CD4-positive, alpha-beta memory T cell (primary cell): ENCODE measurements around the gene WAS. TPM values are rescaled to one million over a fixed set of nuclear protein-coding genes. Genes with fewer than 3 reads are reported as not detected.

ENCODE experiments used
- CTCF ChIA-PET: fragments of 350-600 bp; sonication (Branson Sonifier 250); formaldehyde crosslinking; loops from one replicate; lab custom pipeline; 2021; ENCODE audit warnings: inconsistent platforms; ENCODE audit not compliant: partially characterized antibody; lab: Charles Lee
- POLR2A ChIA-PET: fragments of 350-600 bp; sonication (Branson Sonifier 250); formaldehyde crosslinking; loops from one replicate; lab custom pipeline; 2021; ENCODE audit not compliant: partially characterized antibody; lab: Charles Lee
- DNase-seq, 5 donors: peaks; one replicate each; pipeline versions ENCODE4 v3.0.0 to v3.0.0-alpha.2; 2020 to 2022; ENCODE audit warnings: mixed read lengths in 1 of 5
- H3K27ac ChIP-seq: one replicate; pipeline ENCODE4 v1.7.0; 2013; ENCODE audit warnings: low read depth, low read length
- H3K27me3 ChIP-seq: 2 replicates; pipeline ENCODE4 v1.7.0; 2013; ENCODE audit warnings: mild to moderate bottlenecking, low read length, moderate library complexity; ENCODE audit not compliant: insufficient read depth
- H3K36me3 ChIP-seq: 2 replicates; pipeline ENCODE4 v1.7.0; 2013; ENCODE audit warnings: mild to moderate bottlenecking, low read length, moderate library complexity; ENCODE audit not compliant: insufficient read depth
- H3K4me1 ChIP-seq: 2 replicates; pipeline ENCODE4 v1.7.0; 2013; ENCODE audit warnings: mild to moderate bottlenecking, low read length, moderate library complexity; ENCODE audit not compliant: insufficient read depth
- H3K4me3 ChIP-seq, 2 donors: one replicate each; pipeline ENCODE4 v1.7.0; 2013; ENCODE audit warnings: low read length in 2 of 2, mild to moderate bottlenecking in 1 of 2
- H3K9me3 ChIP-seq, 2 donors: one replicate each; pipeline ENCODE4 v1.7.0; 2013; ENCODE audit warnings: low read length in 2 of 2, control low read depth in 1 of 2; ENCODE audit not compliant: control insufficient read depth in 1 of 2
- H3K27ac Mint-ChIP-seq, 7 donors: one replicate each; pipeline ENCODE4 v1.8.0; 2020 to 2021; ENCODE audit warnings: mixed read lengths in 7 of 7, mild to moderate bottlenecking in 6 of 7, inconsistent platforms in 3 of 7, moderate library complexity in 3 of 7
- H3K27me3 Mint-ChIP-seq, 2 donors: one replicate each; pipeline ENCODE4 v1.8.0; 2020 to 2021; ENCODE audit warnings: mixed read lengths in 2 of 2
- H3K36me3 Mint-ChIP-seq, 2 donors: one replicate each; pipeline ENCODE4 v1.8.0; 2020 to 2021; ENCODE audit warnings: mixed read lengths in 2 of 2, inconsistent platforms in 1 of 2, mild to moderate bottlenecking in 1 of 2
- H3K4me1 Mint-ChIP-seq, 4 donors: one replicate each; pipeline ENCODE4 v1.8.0; 2020 to 2021; ENCODE audit warnings: mixed read lengths in 4 of 4, mild to moderate bottlenecking in 1 of 4
- H3K4me3 Mint-ChIP-seq, 8 donors: one replicate each; pipeline ENCODE4 v1.8.0; 2020 to 2021; ENCODE audit warnings: mixed read lengths in 8 of 8, mild to moderate bottlenecking in 7 of 8, moderate library complexity in 6 of 8, inconsistent platforms in 3 of 8
- H3K9me3 Mint-ChIP-seq, 8 donors: one replicate each; pipeline ENCODE4 v1.8.0; 2020 to 2021; ENCODE audit warnings: mixed read lengths in 8 of 8, mild to moderate bottlenecking in 5 of 8, inconsistent platforms in 3 of 8, moderate library complexity in 1 of 8
- intact Hi-C: fragments of 100-400 bp; cut with micrococcal nuclease; formaldehyde crosslinking; loops from one replicate; pipeline ENCODE4 v1.15.1; 2023
- polyA plus RNA-seq, 2 donors: library from polyadenylated mRNA; unstranded; fragments of 300-500 nt; fragmentation: Illumina TruSeq; gene quantifications; one replicate each; pipeline ENCODE4 v1.2.3, GENCODE V29; 2021
- total RNA-seq, 2 experiments: library from RNA; stranded (reverse); gene quantifications; one replicate each; pipeline ENCODE4 v1.2.3, GENCODE V29; 2021

Gene WAS
- total and polyA plus RNA-seq, 4 experiments from 2014 or later, result 13.4 to 110 (median 71.0) TPM

GRCh38 chrX:48709522-48710112 is 26.0 kb downstream of the WAS start:
- peaks cover 53% of the 10 kb centered on the region for H3K4me1 ChIP-seq
- Mint-ChIP-seq H3K27me3 (no peaks in the 10 kb centered on the region), H3K9me3 (no peaks in the 10 kb centered on the region), H3K36me3 (peaks cover 3 to 9% of the 10 kb centered on the region in 2 donors), H3K4me1 (peaks cover 42 to 45% (median 44%) of the 10 kb centered on the region in 4 donors), H3K27ac (peak overlapping the region in 1 of 7 donors; percentile 19), H3K4me3 (peak overlapping the region in 1 of 8 donors; percentile 9)
- no peaks in the 10 kb centered on the region for H3K27me3 ChIP-seq
- ChIA-PET CTCF (no interaction called here), POLR2A (interaction anchor here (1.0 to 8.7 kb wide), 2 partner anchors 26 to 27 kb away, joined by 4 to 82 read pairs; partner anchors contain the start of gene WAS)
- H3K27ac ChIP-seq, result no peak overlapping the region
- H3K4me3 ChIP-seq, result no peak overlapping the region
- intact Hi-C loops, result no loop called here
- DNase-seq, result no peak
- no peaks in the 10 kb centered on the region for H3K9me3 ChIP-seq
- H3K36me3 ChIP-seq, result no peaks in the 10 kb centered on the region

GRCh38 chrX:48711162-48711928 is 27.7 kb downstream of the WAS start:
- ChIA-PET POLR2A (interaction anchor here (0.7 to 8.7 kb wide), 12 partner anchors 8 to 247 kb away, joined by 3 to 82 read pairs (median 4); partner anchors contain the start of genes PQBP1, RBM3, SLC35A2 and SUV39H1), CTCF (interaction anchor here (1.0 kb wide), 2 partner anchors 26 to 181 kb away, joined by 3 read pairs; no protein-coding TSS in a partner anchor)
- H3K27me3 Mint-ChIP-seq, result no peaks in the 10 kb centered on the region
- H3K4me1 Mint-ChIP-seq, result peaks cover 58 to 63% (median 62%) of the 10 kb centered on the region in 4 donors
- H3K4me3 ChIP-seq, result peak overlapping the region in 1 of 2 donors; percentile 9
- H3K36me3 ChIP-seq, result no peaks in the 10 kb centered on the region
- intact Hi-C loops, result no loop called here
- peak overlapping the region; percentile 83 to 97 (median 94) for H3K27ac Mint-ChIP-seq
- no peak for DNase-seq
- peaks cover 70% of the 10 kb centered on the region for H3K4me1 ChIP-seq
- peaks cover 3 to 4% of the 10 kb centered on the region in 2 donors for H3K36me3 Mint-ChIP-seq
- H3K27ac ChIP-seq, result peak overlapping the region; percentile 59
- H3K27me3 ChIP-seq, result no peaks in the 10 kb centered on the region
- H3K4me3 Mint-ChIP-seq, result peak overlapping the region in 7 of 8 donors; percentile 1 to 75 (median 70)
- H3K9me3 ChIP-seq, result no peaks in the 10 kb centered on the region
- H3K9me3 Mint-ChIP-seq, result no peaks in the 10 kb centered on the region

- peak overlapping the region; percentile 83 to 97 (median 94) for H3K27ac Mint-ChIP-seq
- peak overlapping the region; percentile 9 to 17 for H3K4me3 ChIP-seq
- POLR2A ChIA-PET, result interaction anchor here (0.7 to 8.7 kb wide), 8 partner anchors 7 to 209 kb away, joined by 3 to 82 read pairs (median 5); partner anchors contain the start of genes PQBP1, RBM3, SLC35A2 and SUV39H1
- H3K4me1 Mint-ChIP-seq, result peaks cover 63 to 69% (median 66%) of the 10 kb centered on the region in 4 donors
- H3K36me3 ChIP-seq, result no peaks in the 10 kb centered on the region
- CTCF ChIA-PET, result interaction anchor here (1.0 kb wide), 2 partner anchors 25 to 180 kb away, joined by 3 read pairs; no protein-coding TSS in a partner anchor
- H3K9me3 Mint-ChIP-seq, result no peaks in the 10 kb centered on the region
- no peaks in the 10 kb centered on the region for H3K27me3 Mint-ChIP-seq
- peak overlapping the region; percentile 59 for H3K27ac ChIP-seq
- peak overlapping the region; percentile 47 to 75 (median 67) for H3K4me3 Mint-ChIP-seq
- H3K4me1 ChIP-seq, result peaks cover 77% of the 10 kb centered on the region
- H3K36me3 Mint-ChIP-seq, result peaks cover 3% of the 10 kb centered on the region in 2 donors
- no peaks in the 10 kb centered on the region for H3K27me3 ChIP-seq
- intact Hi-C loops, result loop anchor here (2.0 kb wide), 1 partner anchor 15 kb away; the partner anchor contains the start of gene SUV39H1
- H3K9me3 ChIP-seq, result no peaks in the 10 kb centered on the region
- no peak for DNase-seq
Observed at GRCh38 chrX:48711929-48712505, 28.4 kb downstream of the WAS start.

- Histone ChIP-seq H3K27me3 (no peaks in the 10 kb centered on the region), H3K9me3 (no peaks in the 10 kb centered on the region), H3K36me3 (no peaks in the 10 kb centered on the region), H3K4me1 (peaks cover 88% of the 10 kb centered on the region), H3K4me3 (peak overlapping the region; percentile 36 to 38), H3K27ac (peak overlapping the region; percentile 47)
- CTCF ChIA-PET, result interaction anchor here (1.4 to 2.0 kb wide), 3 partner anchors 23 to 31 kb away, joined by 4 to 6 read pairs (median 5); partner anchors contain the start of gene WAS
- Mint-ChIP-seq H3K4me3 (peak overlapping the region; percentile 47 to 75 (median 70)), H3K36me3 (peaks cover 0 to 3% of the 10 kb centered on the region in 2 donors), H3K27me3 (no peaks in the 10 kb centered on the region), H3K9me3 (peaks cover 0 to 1% (median 0%) of the 10 kb centered on the region in 8 donors), H3K4me1 (peaks cover 72 to 80% (median 75%) of the 10 kb centered on the region in 4 donors), H3K27ac (peak overlapping the region; percentile 83 to 97 (median 95))
- DNase-seq, result peak in 2 of 5 donors; percentile 57 to 64
- intact Hi-C loops, result loop anchor here (1.0 to 2.0 kb wide), 3 partner anchors 17 to 87 kb away; partner anchors contain the start of gene SUV39H1
- POLR2A ChIA-PET, result interaction anchor here (0.6 to 8.7 kb wide), 15 partner anchors 11 to 244 kb away, joined by 3 to 82 read pairs (median 5); partner anchors contain the start of genes HDAC6, OTUD5, RBM3 and SUV39H1
Observed at GRCh38 chrX:48713847-48714246, 30.2 kb downstream of the WAS start.

- Histone ChIP-seq H3K27ac (peak overlapping the region; percentile 47), H3K36me3 (no peaks in the 10 kb centered on the region), H3K9me3 (no peaks in the 10 kb centered on the region), H3K4me3 (peak overlapping the region in 1 of 2 donors; percentile 38), H3K4me1 (peaks cover 89% of the 10 kb centered on the region), H3K27me3 (no peaks in the 10 kb centered on the region)
- peak overlapping the region; percentile 2 to 75 (median 47) for H3K4me3 Mint-ChIP-seq
- peak overlapping the region; percentile 83 to 97 (median 95) for H3K27ac Mint-ChIP-seq
- peaks cover 76 to 85% (median 80%) of the 10 kb centered on the region in 4 donors for H3K4me1 Mint-ChIP-seq
- H3K9me3 Mint-ChIP-seq, result peaks cover 0 to 1% (median 0%) of the 10 kb centered on the region in 8 donors
- peaks cover 0 to 3% of the 10 kb centered on the region in 2 donors for H3K36me3 Mint-ChIP-seq
- ChIA-PET POLR2A (interaction anchor here (0.6 to 8.7 kb wide), 11 partner anchors 12 to 243 kb away, joined by 3 to 82 read pairs (median 9); partner anchors contain the start of genes HDAC6, OTUD5, RBM3 and SUV39H1), CTCF (interaction anchor here (1.4 to 2.0 kb wide), 2 partner anchors 23 to 31 kb away, joined by 4 to 6 read pairs; partner anchors contain the start of gene WAS)
- DNase-seq, result peak; percentile 50 to 70 (median 58)
- no peaks in the 10 kb centered on the region for H3K27me3 Mint-ChIP-seq
- intact Hi-C loops, result loop anchor here (1.0 kb wide), 1 partner anchor 87 kb away; no protein-coding TSS in a partner anchor
Observed at GRCh38 chrX:48714573-48714972, 31.0 kb downstream of the WAS start.

GRCh38 chrX:48715072-48715471 is 31.5 kb downstream of the WAS start:
- no peak for DNase-seq
- peaks cover 76 to 85% (median 80%) of the 10 kb centered on the region in 4 donors for H3K4me1 Mint-ChIP-seq
- Histone ChIP-seq H3K27ac (peak overlapping the region; percentile 47), H3K4me3 (no peak overlapping the region), H3K4me1 (peaks cover 90% of the 10 kb centered on the region), H3K9me3 (no peaks in the 10 kb centered on the region), H3K27me3 (no peaks in the 10 kb centered on the region), H3K36me3 (no peaks in the 10 kb centered on the region)
- intact Hi-C loops, result no loop called here
- peak overlapping the region; percentile 2 to 75 (median 47) for H3K4me3 Mint-ChIP-seq
- ChIA-PET POLR2A (interaction anchor here (1.8 to 8.7 kb wide), 6 partner anchors 18 to 140 kb away, joined by 6 to 82 read pairs (median 22); partner anchors contain the start of genes HDAC6, RBM3, SUV39H1 and WAS), CTCF (interaction anchor here (1.4 kb wide), 1 partner anchor 32 kb away, joined by 4 read pairs; the partner anchor contains the start of gene WAS)
- no peaks in the 10 kb centered on the region for H3K27me3 Mint-ChIP-seq
- peaks cover 0 to 3% of the 10 kb centered on the region in 2 donors for H3K36me3 Mint-ChIP-seq
- peak overlapping the region; percentile 83 to 97 (median 95) for H3K27ac Mint-ChIP-seq
- peaks cover 0 to 1% (median 0%) of the 10 kb centered on the region in 8 donors for H3K9me3 Mint-ChIP-seq
